Jurkat, Clone E6-1 (cell line): ENCODE data around the gene ZNF648.

ENCODE experiments used
- DNase-seq: peaks from one replicate; pipeline ENCODE4 v3.0.0-alpha.2; 2011; ENCODE audit warnings: low read depth, low spot score
- H3K4me3 ChIP-seq: 2 replicates; pipeline ENCODE4 v1.5.1; 2011; ENCODE audit warnings: mild to moderate bottlenecking, low read length, control low read depth, moderate library complexity

Gene ZNF648

GRCh38 chr1:182083851-182084486 lies 22.5 kb upstream of the ZNF648 start:
- DNase-seq, result no peak
- no peak overlapping the region for H3K4me3 ChIP-seq

GRCh38 chr1:182080955-182081582 lies 19.6 kb upstream of the ZNF648 start:
- peak; percentile 51 for DNase-seq
- no peak overlapping the region for H3K4me3 ChIP-seq

- H3K4me3 ChIP-seq, result no peak overlapping the region
- no peak for DNase-seq
These were observed 18.5 kb upstream of the ZNF648 start for GRCh38 chr1:182080040-182080439.

- no peak overlapping the region for H3K4me3 ChIP-seq
- no peak for DNase-seq
These were observed 10.4 kb upstream of the ZNF648 start for GRCh38 chr1:182071924-182072323.

- no peak overlapping the region for H3K4me3 ChIP-seq
- DNase-seq, result no peak
These were observed 7.5 kb upstream of the ZNF648 start for GRCh38 chr1:182069028-182069466.

- no peak overlapping the region for H3K4me3 ChIP-seq
- no peak for DNase-seq
These were observed 5.4 kb upstream of the ZNF648 start for GRCh38 chr1:182066934-182067333.

- no peak overlapping the region for H3K4me3 ChIP-seq
- DNase-seq, result no peak
These were observed 3.8 kb upstream of the ZNF648 start for GRCh38 chr1:182065126-182065845.

GRCh38 chr1:182064611-182065010 lies 3.1 kb upstream of the ZNF648 start:
- H3K4me3 ChIP-seq, result no peak overlapping the region
- no peak for DNase-seq

GRCh38 chr1:182062223-182062622 lies 711 bp upstream of the ZNF648 start:
- no peak overlapping the region for H3K4me3 ChIP-seq
- no peak for DNase-seq

- no peak for DNase-seq
- H3K4me3 ChIP-seq, result no peak overlapping the region
These were observed 635 bp downstream of the ZNF648 start for GRCh38 chr1:182060877-182061276.

GRCh38 chr1:182059936-182060335 lies 1.6 kb downstream of the ZNF648 start:
- no peak overlapping the region for H3K4me3 ChIP-seq
- no peak for DNase-seq

- H3K4me3 ChIP-seq, result no peak overlapping the region
- no peak for DNase-seq
These were observed 4.7 kb downstream of the ZNF648 start for GRCh38 chr1:182056601-182057366.

GRCh38 chr1:182054698-182055326 lies 6.7 kb downstream of the ZNF648 start:
- DNase-seq, result peak; percentile 36
- no peak overlapping the region for H3K4me3 ChIP-seq

- no peak overlapping the region for H3K4me3 ChIP-seq
- no peak for DNase-seq
These were observed 9.2 kb downstream of the ZNF648 start for GRCh38 chr1:182052355-182052754.

- DNase-seq, result no peak
- no peak overlapping the region for H3K4me3 ChIP-seq
These were observed 9.6 kb downstream of the ZNF648 start for GRCh38 chr1:182051938-182052337.

- no peak overlapping the region for H3K4me3 ChIP-seq
- peak; percentile 40 for DNase-seq
These were observed 10.7 kb downstream of the ZNF648 start for GRCh38 chr1:182050481-182051448.

- H3K4me3 ChIP-seq, result no peak overlapping the region
- DNase-seq, result no peak
These were observed 12.9 kb downstream of the ZNF648 start for GRCh38 chr1:182048562-182048961.

- DNase-seq, result peak; percentile 72
- no peak overlapping the region for H3K4me3 ChIP-seq
These were observed 14.7 kb downstream of the ZNF648 start for GRCh38 chr1:182046763-182047162.
